Hepatocyte (in vitro differentiated cells): ENCODE data around the gene RBM47. TPM values are rescaled to one million over a fixed set of nuclear protein-coding genes. Genes with fewer than 3 reads are reported as not detected.
"Not testable (repeated sequence)": the region's sequence is repeated elsewhere in the genome, so short reads cannot be mapped to it uniquely, and the experiment has no call there.

Experiments
- DNase-seq: peaks from one replicate; pipeline ENCODE4 v3.0.0-alpha.2; 2016; ENCODE audit warnings: low spot score
- H2AFZ ChIP-seq: fragments of 200-600 bp; sonication (generic); 2 replicates; pipeline ENCODE4 v1.6.0; 2016; ENCODE audit warnings: antibody characterized with exemption, mild to moderate bottlenecking
- H3K27ac ChIP-seq: fragments of 200-600 bp; sonication (generic); 2 replicates; pipeline ENCODE4 v1.5.1; 2016; ENCODE audit warnings: mild to moderate bottlenecking
- H3K27me3 ChIP-seq: fragments of 200-600 bp; sonication (generic); 2 replicates; pipeline ENCODE4 v1.6.1; 2016
- H3K36me3 ChIP-seq: fragments of 200-600 bp; sonication (generic); replicated peaks from 2 replicates; pipeline ENCODE4 v1.5.1; 2016; ENCODE audit warnings: low read depth; ENCODE audit not compliant: insufficient read depth
- H3K4me1 ChIP-seq: fragments of 200-600 bp; sonication (generic); 2 replicates; pipeline ENCODE4 v1.5.1; 2016; ENCODE audit warnings: mild to moderate bottlenecking, moderate library complexity; ENCODE audit not compliant: insufficient read depth
- H3K4me2 ChIP-seq: fragments of 200-600 bp; sonication (generic); 2 replicates; pipeline ENCODE4 v1.6.0; 2016
- H3K4me3 ChIP-seq: fragments of 200-600 bp; sonication (generic); 2 replicates; pipeline ENCODE4 v1.5.1; 2016; ENCODE audit warnings: mild to moderate bottlenecking
- H3K79me2 ChIP-seq: fragments of 200-600 bp; sonication (generic); 2 replicates; pipeline ENCODE4 v1.6.0; 2017; ENCODE audit warnings: mild to moderate bottlenecking
- H3K9me2 ChIP-seq: fragments of 200-600 bp; sonication (generic); replicated peaks from 2 replicates; pipeline ENCODE4 v1.6.0; 2017; ENCODE audit warnings: mild to moderate bottlenecking; ENCODE audit not compliant: insufficient read depth
- H3K9me3 ChIP-seq: fragments of 200-600 bp; sonication (generic); 2 replicates; pipeline ENCODE4 v1.5.1; 2016; ENCODE audit warnings: low read depth, mild to moderate bottlenecking
- H4K20me1 ChIP-seq: fragments of 200-600 bp; sonication (generic); 2 replicates; pipeline ENCODE4 v1.6.0; 2016; ENCODE audit warnings: mild to moderate bottlenecking; ENCODE audit not compliant: insufficient read depth, poor library complexity, severe bottlenecking
- EZH2 ChIP-seq: fragments of 200-600 bp; sonication (generic); IDR thresholded peaks from 2 replicates; pipeline ENCODE4 v1.6.1; 2016; ENCODE audit warnings: antibody characterized with exemption, mild to moderate bottlenecking, borderline replicate concordance
- EZH2phosphoT487 ChIP-seq: fragments of 200-600 bp; sonication (generic); IDR thresholded peaks from one replicate; pipeline ENCODE4 v1.6.1; 2018; ENCODE audit warnings: antibody characterized with exemption, mild to moderate bottlenecking, low read depth, moderate library complexity; ENCODE audit not compliant: unreplicated experiment, severe bottlenecking
- WGBS: methylation state at CpG from one replicate; pipeline ENCODE4 v1.1.6; 2016; ENCODE audit warnings: low lambda C conversion rate; ENCODE audit errors: missing lambda C conversion rate; 5-methylcytosine and 5-hydroxymethylcytosine counted together
- polyA plus RNA-seq: library from polyadenylated mRNA; unstranded; fragments of >200 nt; fragmentation: Nextera tagmentation; extraction: Ambion mirVana; gene quantifications from 2 replicates; pipeline ENCODE4 v1.2.1, GENCODE V29; 2016
- total RNA-seq: library from RNA; depleted of rRNA; stranded (reverse); fragments of >200 nt; gene quantifications from 2 replicates; pipeline ENCODE4 v1.2.3, GENCODE V29; 2014
- TF ChIP-seq, protein P1 (sequence below): fragments of 200-600 bp; sonication (generic); IDR thresholded peaks from 2 replicates; pipeline ENCODE4 v1.5.1; 2016; ENCODE audit warnings: antibody characterized with exemption, mild to moderate bottlenecking; ENCODE audit not compliant: poor library complexity

Gene RBM47
- total and polyA plus RNA-seq, 2 experiments from 2014 or later, result 49.8 to 137 TPM

DNA sequence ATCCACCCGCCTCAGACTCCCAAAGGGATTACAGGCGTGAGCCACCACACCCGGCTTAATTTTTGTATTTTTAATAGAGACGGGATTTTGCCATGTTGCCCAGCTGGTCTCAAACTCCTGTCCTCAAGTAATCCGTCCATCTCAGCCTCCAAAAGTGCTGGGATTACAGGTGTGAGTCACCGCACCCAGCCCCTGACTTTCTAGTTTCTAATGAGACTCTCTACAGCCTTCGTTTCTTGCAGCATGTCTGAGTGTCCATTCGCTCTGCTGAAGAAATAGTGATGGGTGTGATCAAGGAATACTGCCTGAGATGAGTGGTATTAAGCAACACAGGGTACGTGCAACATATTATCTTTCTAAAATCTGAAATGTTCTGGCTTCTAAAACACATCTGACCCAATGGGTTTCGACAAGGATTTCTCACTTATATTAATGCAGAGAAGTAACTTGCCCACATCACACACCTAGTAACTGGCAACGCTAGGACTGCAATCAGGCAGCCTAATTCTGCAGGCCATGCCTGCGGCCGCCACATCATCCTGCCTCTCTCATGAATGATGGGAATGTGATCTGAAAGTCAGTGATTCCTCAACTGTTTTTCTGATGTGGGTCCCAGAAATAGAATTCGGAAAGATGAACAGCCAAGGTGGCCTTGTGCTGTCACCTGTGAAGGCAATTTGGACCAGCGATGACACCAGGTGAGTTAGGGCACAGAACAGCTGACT is 74.3 kb downstream of the RBM47 start:
- TF ChIP-seq EZH2 (no peak), EZH2phosphoT487 (no peak)
- TF ChIP-seq, protein P1, sequence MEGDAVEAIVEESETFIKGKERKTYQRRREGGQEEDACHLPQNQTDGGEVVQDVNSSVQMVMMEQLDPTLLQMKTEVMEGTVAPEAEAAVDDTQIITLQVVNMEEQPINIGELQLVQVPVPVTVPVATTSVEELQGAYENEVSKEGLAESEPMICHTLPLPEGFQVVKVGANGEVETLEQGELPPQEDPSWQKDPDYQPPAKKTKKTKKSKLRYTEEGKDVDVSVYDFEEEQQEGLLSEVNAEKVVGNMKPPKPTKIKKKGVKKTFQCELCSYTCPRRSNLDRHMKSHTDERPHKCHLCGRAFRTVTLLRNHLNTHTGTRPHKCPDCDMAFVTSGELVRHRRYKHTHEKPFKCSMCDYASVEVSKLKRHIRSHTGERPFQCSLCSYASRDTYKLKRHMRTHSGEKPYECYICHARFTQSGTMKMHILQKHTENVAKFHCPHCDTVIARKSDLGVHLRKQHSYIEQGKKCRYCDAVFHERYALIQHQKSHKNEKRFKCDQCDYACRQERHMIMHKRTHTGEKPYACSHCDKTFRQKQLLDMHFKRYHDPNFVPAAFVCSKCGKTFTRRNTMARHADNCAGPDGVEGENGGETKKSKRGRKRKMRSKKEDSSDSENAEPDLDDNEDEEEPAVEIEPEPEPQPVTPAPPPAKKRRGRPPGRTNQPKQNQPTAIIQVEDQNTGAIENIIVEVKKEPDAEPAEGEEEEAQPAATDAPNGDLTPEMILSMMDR, result no peak
- Histone ChIP-seq H3K4me1 (peaks cover 19% of the 10 kb centered on the region), H3K36me3 (no peaks in the 10 kb centered on the region), H3K9me3 (no peaks in the 10 kb centered on the region), H3K4me2 (no peak overlapping the region), H3K4me3 (no peak overlapping the region), H2AFZ (no peak overlapping the region), H3K79me2 (peaks cover 48% of the 10 kb centered on the region), H3K9me2 (no peaks in the 10 kb centered on the region), H4K20me1 (no peaks in the 10 kb centered on the region), H3K27me3 (no peaks in the 10 kb centered on the region), H3K27ac (no peak overlapping the region)
- DNase-seq, result no peak
- 88% methylated on average over 15 of the region's 15 CpGs for WGBS

DNA sequence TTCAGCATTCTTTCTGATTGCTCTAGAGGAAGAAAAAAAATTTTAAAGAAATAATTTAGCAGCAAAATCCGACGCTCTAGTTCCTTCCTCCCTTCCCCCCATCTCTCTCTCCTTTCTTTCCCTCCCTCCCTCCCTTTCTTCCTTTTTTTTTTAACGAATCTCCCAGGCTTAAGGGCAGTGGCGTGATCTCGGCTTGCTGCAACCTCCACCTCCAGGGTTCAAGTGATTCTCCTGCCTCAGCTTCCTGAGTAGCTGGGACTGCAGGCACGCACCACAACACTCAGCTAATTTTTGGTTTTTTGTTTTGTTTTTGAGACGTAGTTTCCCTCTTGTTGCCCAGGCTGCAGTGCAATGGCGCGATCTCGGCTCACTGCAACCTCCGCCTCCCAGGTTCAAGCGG is 75.0 kb downstream of the RBM47 start:
- not testable (repeated sequence) for H3K4me2 ChIP-seq, H3K27me3 ChIP-seq, H3K4me3 ChIP-seq, H4K20me1 ChIP-seq, H3K36me3 ChIP-seq, H3K9me2 ChIP-seq, DNase-seq, H3K9me3 ChIP-seq, H3K27ac ChIP-seq, H2AFZ ChIP-seq
- peaks cover 13% of the 10 kb centered on the region for H3K4me1 ChIP-seq
- peaks cover 52% of the 10 kb centered on the region for H3K79me2 ChIP-seq
- 79% methylated on average over 10 of the region's 12 CpGs for WGBS

DNA sequence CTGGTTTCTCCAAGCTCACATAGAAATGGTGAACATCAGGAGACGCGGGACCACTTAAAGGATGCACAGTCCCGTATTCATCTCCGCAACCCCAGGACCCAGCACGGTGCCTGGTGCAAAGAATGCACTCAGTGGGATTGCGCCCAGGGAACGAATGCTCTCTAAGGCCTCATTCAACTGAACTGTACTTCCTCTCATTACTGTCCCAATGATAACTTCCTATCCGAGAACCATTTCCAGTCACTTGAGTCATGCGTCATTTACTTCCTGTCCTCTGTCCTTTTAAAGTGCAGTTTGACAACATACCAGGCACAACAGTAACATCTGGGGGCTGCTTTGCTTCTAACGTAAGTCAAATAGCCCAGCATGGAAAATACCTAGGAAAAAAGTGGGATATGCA is 75.7 kb downstream of the RBM47 start:
- H2AFZ ChIP-seq, result no peak overlapping the region
- TF ChIP-seq EZH2, result no peak
- TF ChIP-seq EZH2phosphoT487, result no peak
- TF ChIP-seq, protein P1, result no peak
- no peak overlapping the region for H3K4me3 ChIP-seq
- no peaks in the 10 kb centered on the region for H3K9me3 ChIP-seq
- no peaks in the 10 kb centered on the region for H3K36me3 ChIP-seq
- no peaks in the 10 kb centered on the region for H3K9me2 ChIP-seq
- no peak overlapping the region for H3K27ac ChIP-seq
- no peak for DNase-seq
- H3K4me2 ChIP-seq, result no peak overlapping the region
- peaks cover 59% of the 10 kb centered on the region for H3K79me2 ChIP-seq
- no peaks in the 10 kb centered on the region for H3K27me3 ChIP-seq
- no peaks in the 10 kb centered on the region for H4K20me1 ChIP-seq
- WGBS, result 85% methylated on average over 10 of the region's 10 CpGs
- H3K4me1 ChIP-seq, result peaks cover 9% of the 10 kb centered on the region

DNA sequence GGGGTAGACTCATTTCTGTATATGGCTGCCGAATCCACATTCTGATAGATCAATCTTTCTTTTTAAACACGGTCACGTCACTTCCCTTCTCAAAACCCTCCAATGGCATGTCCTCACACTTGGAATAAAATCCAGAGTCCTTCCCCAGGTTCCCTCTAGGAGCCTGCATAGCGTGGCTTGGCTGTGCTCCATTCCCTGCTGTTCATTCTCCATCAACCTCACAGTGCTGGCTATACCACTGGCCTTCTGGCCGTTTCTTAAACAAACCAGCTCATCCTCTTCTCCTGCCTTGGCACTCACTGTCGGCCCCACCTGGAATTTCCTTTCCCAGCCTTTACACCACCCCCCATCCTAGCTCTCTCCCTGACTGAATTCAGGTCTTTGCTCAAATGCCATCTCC is 77.1 kb downstream of the RBM47 start:
- Histone ChIP-seq H4K20me1 (no peaks in the 10 kb centered on the region), H3K9me3 (no peaks in the 10 kb centered on the region), H3K79me2 (peaks cover 60% of the 10 kb centered on the region), H3K36me3 (no peaks in the 10 kb centered on the region), H3K27ac (no peak overlapping the region), H3K4me3 (no peak overlapping the region), H3K4me2 (no peak overlapping the region), H2AFZ (no peak overlapping the region), H3K4me1 (peaks cover 21% of the 10 kb centered on the region), H3K27me3 (no peaks in the 10 kb centered on the region), H3K9me2 (no peaks in the 10 kb centered on the region)
- DNase-seq, result no peak
- 76% methylated on average over 6 of the region's 6 CpGs for WGBS
- TF ChIP-seq EZH2 (no peak), EZH2phosphoT487 (no peak)
- TF ChIP-seq, protein P1, result no peak

DNA sequence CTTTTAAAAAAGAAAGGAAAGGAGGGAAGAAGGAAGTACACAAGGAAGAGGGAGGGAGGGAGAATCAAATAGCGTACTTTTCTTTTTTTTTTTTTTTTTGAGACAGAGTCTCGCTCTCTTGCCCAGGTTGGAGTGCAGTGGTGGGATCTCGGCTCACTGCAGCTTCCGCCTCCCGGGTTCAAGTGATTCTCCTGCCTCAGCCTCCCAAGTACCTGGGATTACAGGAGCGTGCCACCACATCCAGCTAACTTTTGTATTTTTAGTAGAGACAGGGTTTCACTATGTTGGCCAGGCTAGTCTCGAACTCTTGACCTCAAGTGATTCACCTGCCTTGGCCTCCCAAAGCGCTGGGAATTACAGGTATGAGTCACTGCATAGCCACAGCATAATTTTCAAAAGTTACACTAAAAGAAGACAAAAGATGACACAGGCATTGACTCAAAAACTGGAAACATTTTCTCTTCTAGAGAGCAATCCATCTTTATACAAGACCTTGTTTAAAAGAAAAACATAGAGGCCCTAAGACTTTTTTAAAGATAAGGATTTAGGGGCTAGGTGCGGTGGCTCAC is 78.0 kb downstream of the RBM47 start:
- H3K9me2 ChIP-seq, H3K27me3 ChIP-seq, H3K36me3 ChIP-seq, H4K20me1 ChIP-seq, DNase-seq, H3K9me3 ChIP-seq: not testable (repeated sequence)
- Histone ChIP-seq H3K4me1 (peaks cover 30% of the 10 kb centered on the region), H2AFZ (peak overlapping the region; percentile 45), H3K79me2 (peaks cover 53% of the 10 kb centered on the region), H3K27ac (peak overlapping the region; percentile 80), H3K4me2 (peak overlapping the region; percentile 71), H3K4me3 (peak overlapping the region; percentile 22)
- 86% methylated on average over 9 of the region's 9 CpGs for WGBS
